GM13977 (cell line): ENCODE measurements around the gene PSMB7.

ENCODE experiments used
- DNase-seq: peaks from one replicate; pipeline ENCODE4 v3.0.0; 2012; ENCODE audit warnings: low spot score
- in situ Hi-C: fragments of 300-500 bp; cut with MboI; formaldehyde crosslinking; loops from one replicate; pipeline ENCODE4 v1.12.0; 2022; ENCODE audit warnings: low sequenced_read_pairs, low pct_unique_long_range_greater_than_20kb, mixed read lengths, inconsistent platforms; ENCODE audit not compliant: unreplicated experiment
- TF ChIP-seq, protein P1 (sequence below): IDR thresholded peaks from 2 replicates; pipeline ENCODE4 v1.5.1; 2012; ENCODE audit warnings: mild to moderate bottlenecking, control low read depth; ENCODE audit not compliant: insufficient read depth; ENCODE audit errors: extremely low read depth, missing control alignments

Gene PSMB7

GRCh38 chr9:124386201-124386600 lies 29.0 kb downstream of the PSMB7 start:
- TF ChIP-seq, protein P1, sequence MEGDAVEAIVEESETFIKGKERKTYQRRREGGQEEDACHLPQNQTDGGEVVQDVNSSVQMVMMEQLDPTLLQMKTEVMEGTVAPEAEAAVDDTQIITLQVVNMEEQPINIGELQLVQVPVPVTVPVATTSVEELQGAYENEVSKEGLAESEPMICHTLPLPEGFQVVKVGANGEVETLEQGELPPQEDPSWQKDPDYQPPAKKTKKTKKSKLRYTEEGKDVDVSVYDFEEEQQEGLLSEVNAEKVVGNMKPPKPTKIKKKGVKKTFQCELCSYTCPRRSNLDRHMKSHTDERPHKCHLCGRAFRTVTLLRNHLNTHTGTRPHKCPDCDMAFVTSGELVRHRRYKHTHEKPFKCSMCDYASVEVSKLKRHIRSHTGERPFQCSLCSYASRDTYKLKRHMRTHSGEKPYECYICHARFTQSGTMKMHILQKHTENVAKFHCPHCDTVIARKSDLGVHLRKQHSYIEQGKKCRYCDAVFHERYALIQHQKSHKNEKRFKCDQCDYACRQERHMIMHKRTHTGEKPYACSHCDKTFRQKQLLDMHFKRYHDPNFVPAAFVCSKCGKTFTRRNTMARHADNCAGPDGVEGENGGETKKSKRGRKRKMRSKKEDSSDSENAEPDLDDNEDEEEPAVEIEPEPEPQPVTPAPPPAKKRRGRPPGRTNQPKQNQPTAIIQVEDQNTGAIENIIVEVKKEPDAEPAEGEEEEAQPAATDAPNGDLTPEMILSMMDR, result no peak
- in situ Hi-C loops, result no loop called here
- no peak for DNase-seq

DNA sequence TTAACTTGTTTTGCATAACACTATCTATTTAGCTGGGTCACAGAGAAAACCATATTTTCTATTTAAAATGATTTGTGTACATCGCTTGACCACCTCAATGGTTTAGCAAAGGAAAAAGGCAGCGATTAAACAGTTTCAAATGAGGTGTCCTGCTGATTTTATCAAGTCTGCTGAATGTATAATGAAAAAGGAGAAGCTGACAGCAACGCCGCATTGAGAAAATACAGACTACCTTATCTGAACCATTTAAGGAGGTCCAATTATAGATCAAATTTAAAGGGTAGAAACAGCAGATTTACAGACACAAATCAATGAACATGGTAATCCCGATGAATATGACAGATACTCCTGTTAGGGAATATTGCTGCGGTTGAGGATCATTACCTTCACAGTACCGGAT lies 29.6 kb downstream of the PSMB7 start:
- TF ChIP-seq, protein P1, result no peak

GRCh38 chr9:124384846-124385245 lies 30.4 kb downstream of the PSMB7 start:
- in situ Hi-C loops, result no loop called here
- TF ChIP-seq, protein P1, result no peak
- no peak for DNase-seq

More for the DNA sequence above, 29.6 kb downstream of the PSMB7 start:
- no peak for DNase-seq
- in situ Hi-C loops, result no loop called here

GRCh38 chr9:124384210-124384609 lies 31.0 kb downstream of the PSMB7 start:
- DNase-seq, result no peak
- TF ChIP-seq, protein P1, result no peak
- in situ Hi-C loops, result no loop called here

GRCh38 chr9:124381170-124381945 lies 33.9 kb downstream of the PSMB7 start:
- DNase-seq, result no peak
- in situ Hi-C loops, result no loop called here
- TF ChIP-seq, protein P1, result no peak

- no peak for DNase-seq
- in situ Hi-C loops, result no loop called here
Observed at GRCh38 chr9:124377551-124378406, 37.5 kb downstream of the PSMB7 start.

More at GRCh38 chr9:124377551-124378406, 37.5 kb downstream of the PSMB7 start:
- TF ChIP-seq, protein P1, result no peak
